DND-41 (cell line): ENCODE results near the gene RARB.

Experiments
- CTCF ChIP-seq: IDR thresholded peaks from 2 replicates; pipeline ENCODE4 v1.5.1; 2012; ENCODE audit warnings: borderline replicate concordance, low read length, moderate library complexity, mild to moderate bottlenecking; ENCODE audit not compliant: poor library complexity, severe bottlenecking; ENCODE audit errors: extremely low read depth
- EZH2 ChIP-seq: IDR thresholded peaks from 3 replicates; pipeline ENCODE4 v1.6.1; 2012; ENCODE audit warnings: borderline replicate concordance, low read depth, mild to moderate bottlenecking, moderate library complexity, low read length, inconsistent platforms; ENCODE audit not compliant: severe bottlenecking

- no peak for TF ChIP-seq CTCF
- TF ChIP-seq EZH2: no peak
Measured at GRCh38 chr3:25456723-25457670, 28.9 kb downstream of the RARB start.
